ENCODE data around the gene CHN1. TPM values are rescaled to one million over a fixed set of nuclear protein-coding genes. Genes with fewer than 3 reads are reported as not detected.

CHN1 gene
- polyA plus RNA-seq, 1 donor (not counting 4 experiments of a cell fraction or from before 2014, with no cell fraction given), result 2.3 TPM

DNA sequence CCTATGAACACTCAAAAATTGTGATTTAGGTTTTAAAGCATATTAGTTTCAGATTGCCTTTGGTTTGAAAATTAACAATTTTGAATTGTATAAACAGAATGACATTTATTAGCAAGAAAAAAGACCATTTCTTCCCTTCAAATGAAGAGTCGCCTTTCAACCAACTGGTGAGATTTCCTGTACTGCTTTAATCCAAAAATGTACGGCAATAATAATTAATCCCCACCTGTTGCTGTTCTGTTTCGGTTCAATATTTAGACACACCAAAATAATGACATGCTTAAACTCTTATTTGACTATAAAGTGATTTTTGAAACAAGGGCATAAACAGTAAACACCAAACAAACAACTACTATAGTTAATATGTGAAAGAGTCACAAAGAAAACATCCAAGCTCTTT, 39.6 kb downstream of the CHN1 start:
- Histone ChIP-seq H4K20me1 (ENCODE audit: control insufficient read depth, extremely low read depth, insufficient read depth, low read length) (no peaks in the 10 kb centered on the region), H3K27ac (ENCODE audit: control insufficient read depth, insufficient read depth, low read length) (no peak overlapping the region), H3K9me3 (ENCODE audit: control insufficient read depth, low read depth, low read length) (no peaks in the 10 kb centered on the region), H3K27me3 (ENCODE audit: control insufficient read depth, extremely low read depth, insufficient read depth, low read length) (no peaks in the 10 kb centered on the region), H2AFZ (ENCODE audit: control insufficient read depth, low read length) (no peak overlapping the region), H3K79me2 (ENCODE audit: control insufficient read depth, insufficient read depth, low read length) (no peaks in the 10 kb centered on the region), H3K9me1 (ENCODE audit: control insufficient read depth, extremely low read depth, insufficient read depth, low read length) (no peaks in the 10 kb centered on the region), H3K4me1 (ENCODE audit: control insufficient read depth, extremely low read depth, insufficient read depth, low read length) (no peaks in the 10 kb centered on the region), H3K9ac (ENCODE audit: control insufficient read depth, extremely low read depth, insufficient read depth, low read length) (no peak overlapping the region), H3K4me3 (ENCODE audit: control insufficient read depth in 2 of 3, extremely low read depth in 1 of 3, insufficient read depth in 2 of 3, low read depth in 1 of 3, low read length in 3 of 3) (no peak overlapping the region), H3K4me2 (ENCODE audit: control insufficient read depth, extremely low read depth, insufficient read depth, low read depth, low read length) (no peak overlapping the region), H3K36me3 (ENCODE audit: control insufficient read depth in 2 of 2, extremely low read depth in 1 of 2, insufficient read depth in 2 of 2, low read length in 2 of 2) (no peaks in the 10 kb centered on the region)
- dilution Hi-C loops (cut with MboI; ENCODE audit: extremely low pct_ligation_motif_present, low sequenced_read_pairs), result loop anchor here (25.0 kb wide), 1 partner anchor 203 kb away; the partner anchor contains the start of gene CHRNA1
- DNase-seq (ENCODE audit: low read depth, low spot score), result no peak
- TF ChIP-seq, protein P1, sequence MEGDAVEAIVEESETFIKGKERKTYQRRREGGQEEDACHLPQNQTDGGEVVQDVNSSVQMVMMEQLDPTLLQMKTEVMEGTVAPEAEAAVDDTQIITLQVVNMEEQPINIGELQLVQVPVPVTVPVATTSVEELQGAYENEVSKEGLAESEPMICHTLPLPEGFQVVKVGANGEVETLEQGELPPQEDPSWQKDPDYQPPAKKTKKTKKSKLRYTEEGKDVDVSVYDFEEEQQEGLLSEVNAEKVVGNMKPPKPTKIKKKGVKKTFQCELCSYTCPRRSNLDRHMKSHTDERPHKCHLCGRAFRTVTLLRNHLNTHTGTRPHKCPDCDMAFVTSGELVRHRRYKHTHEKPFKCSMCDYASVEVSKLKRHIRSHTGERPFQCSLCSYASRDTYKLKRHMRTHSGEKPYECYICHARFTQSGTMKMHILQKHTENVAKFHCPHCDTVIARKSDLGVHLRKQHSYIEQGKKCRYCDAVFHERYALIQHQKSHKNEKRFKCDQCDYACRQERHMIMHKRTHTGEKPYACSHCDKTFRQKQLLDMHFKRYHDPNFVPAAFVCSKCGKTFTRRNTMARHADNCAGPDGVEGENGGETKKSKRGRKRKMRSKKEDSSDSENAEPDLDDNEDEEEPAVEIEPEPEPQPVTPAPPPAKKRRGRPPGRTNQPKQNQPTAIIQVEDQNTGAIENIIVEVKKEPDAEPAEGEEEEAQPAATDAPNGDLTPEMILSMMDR (optimal IDR thresholded peaks at IDR 0.05 in 1 of 3, IDR thresholded peaks at IDR 0.05 in 1 of 3, conservative IDR thresholded peaks at IDR 0.05 in 1 of 3; ENCODE audit: extremely low read depth in 1 of 3, insufficient read depth in 2 of 3, low read length in 3 of 3), result no peak
- no peak for TF ChIP-seq EZH2 (IDR thresholded peaks at IDR 0.05; ENCODE audit: low read length)
- no peak for FAIRE-seq

DNA sequence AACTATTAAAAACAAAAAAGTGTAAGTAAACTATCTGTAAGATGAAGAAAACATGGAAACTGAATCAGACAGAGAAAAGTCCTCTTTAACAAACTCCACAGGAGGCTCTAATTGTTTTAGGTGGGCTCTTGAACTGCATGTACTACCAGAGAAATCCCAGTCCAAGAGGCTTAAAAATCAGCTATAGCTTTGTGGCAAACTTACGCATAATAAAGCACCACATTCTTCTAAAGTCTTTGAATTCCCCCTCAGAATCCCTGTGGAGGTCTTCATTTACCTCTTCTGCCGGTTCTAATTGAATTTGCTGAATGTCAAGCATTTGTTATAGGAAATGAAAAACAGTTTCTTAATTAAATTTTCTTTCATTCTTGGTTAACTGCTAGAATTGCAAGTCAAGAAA, 40.8 kb downstream of the CHN1 start:
- no peak for FAIRE-seq
- Histone ChIP-seq H3K4me2 (ENCODE audit: control insufficient read depth, extremely low read depth, insufficient read depth, low read depth, low read length) (no peak overlapping the region), H2AFZ (ENCODE audit: control insufficient read depth, low read length) (no peak overlapping the region)

More for the DNA sequence above, 40.8 kb downstream of the CHN1 start:
- Histone ChIP-seq H3K79me2 (ENCODE audit: control insufficient read depth, insufficient read depth, low read length) (no peaks in the 10 kb centered on the region), H3K9me1 (ENCODE audit: control insufficient read depth, extremely low read depth, insufficient read depth, low read length) (no peaks in the 10 kb centered on the region), H4K20me1 (ENCODE audit: control insufficient read depth, extremely low read depth, insufficient read depth, low read length) (no peaks in the 10 kb centered on the region), H3K9me3 (ENCODE audit: control insufficient read depth, low read depth, low read length) (no peaks in the 10 kb centered on the region), H3K27me3 (ENCODE audit: control insufficient read depth, extremely low read depth, insufficient read depth, low read length) (no peaks in the 10 kb centered on the region), H3K9ac (ENCODE audit: control insufficient read depth, extremely low read depth, insufficient read depth, low read length) (no peak overlapping the region), H3K36me3 (ENCODE audit: control insufficient read depth in 2 of 2, extremely low read depth in 1 of 2, insufficient read depth in 2 of 2, low read length in 2 of 2) (no peaks in the 10 kb centered on the region), H3K4me1 (ENCODE audit: control insufficient read depth, extremely low read depth, insufficient read depth, low read length) (no peaks in the 10 kb centered on the region), H3K4me3 (ENCODE audit: control insufficient read depth in 2 of 3, extremely low read depth in 1 of 3, insufficient read depth in 2 of 3, low read depth in 1 of 3, low read length in 3 of 3) (no peak overlapping the region), H3K27ac (ENCODE audit: control insufficient read depth, insufficient read depth, low read length) (no peak overlapping the region)
- TF ChIP-seq, protein P1 (optimal IDR thresholded peaks at IDR 0.05 in 1 of 3, IDR thresholded peaks at IDR 0.05 in 1 of 3, conservative IDR thresholded peaks at IDR 0.05 in 1 of 3; ENCODE audit: extremely low read depth in 1 of 3, insufficient read depth in 2 of 3, low read length in 3 of 3), result no peak
- TF ChIP-seq EZH2 (IDR thresholded peaks at IDR 0.05; ENCODE audit: low read length), result no peak
- DNase-seq (ENCODE audit: low read depth, low spot score), result no peak
- dilution Hi-C loops (cut with MboI; ENCODE audit: extremely low pct_ligation_motif_present, low sequenced_read_pairs), result loop anchor here (25.0 kb wide), 1 partner anchor 202 kb away; the partner anchor contains the start of gene CHRNA1
